ENCODE data around the gene TMPRSS11D. TPM values are rescaled to one million over a fixed set of nuclear protein-coding genes. Genes with fewer than 3 reads are reported as not detected.

The TMPRSS11D gene
- total RNA-seq, 1 donor from 2014 or later: not detected

GRCh38 chr4:67787311-67787710 is 96.5 kb downstream of the TMPRSS11D start:
- intact Hi-C loops (cut with DNase I): no loop called here
- DNase-seq (no peak), ATAC-seq (ENCODE audit: poor library complexity) (no peak)

- no peak for ATAC-seq (ENCODE audit: poor library complexity)
- intact Hi-C loops (cut with DNase I): no loop called here
Measured at GRCh38 chr4:67785528-67785927, 98.3 kb downstream of the TMPRSS11D start.

GRCh38 chr4:67779631-67780030 is 104.2 kb downstream of the TMPRSS11D start:
- intact Hi-C loops (cut with DNase I): no loop called here
- ATAC-seq (ENCODE audit: poor library complexity) (no peak), DNase-seq (no peak)

More at GRCh38 chr4:67785528-67785927, 98.3 kb downstream of the TMPRSS11D start:
- no peak for DNase-seq

GRCh38 chr4:67776746-67777145 is 107.1 kb downstream of the TMPRSS11D start:
- DNase-seq (no peak), ATAC-seq (ENCODE audit: poor library complexity) (no peak)
- intact Hi-C loops (cut with DNase I): no loop called here

Other genes starting within 250 kb of the TMPRSS11D start
- gene UBA6, start 182.8 kb downstream of the TMPRSS11D start, total RNA-seq: 20.5 TPM
- not detected for gene GNRHR, start 129.6 kb downstream of the TMPRSS11D start, total RNA-seq
- not detected for gene TMPRSS11A, start 79.5 kb upstream of the TMPRSS11D start, total RNA-seq
- gene TMPRSS11F, start 245.9 kb upstream of the TMPRSS11D start, total RNA-seq: not detected

Measured in Right ventricle myocardium superior (tissue), 1 donor.